ENCODE measurements around the gene PRKN.

PRKN gene

GRCh38 chr6:161415302-161415855 lies 1312.2 kb downstream of the PRKN start:
- no peak for DNase-seq

GRCh38 chr6:161414707-161415106 lies 1312.9 kb downstream of the PRKN start:
- DNase-seq: no peak

- no peak for DNase-seq
Measured at GRCh38 chr6:161414180-161414579, 1313.4 kb downstream of the PRKN start.

GRCh38 chr6:161413355-161413771 lies 1314.2 kb downstream of the PRKN start:
- no peak for DNase-seq

GRCh38 chr6:161412795-161413194 lies 1314.8 kb downstream of the PRKN start:
- no peak for DNase-seq

GRCh38 chr6:161411265-161411944 lies 1316.2 kb downstream of the PRKN start:
- DNase-seq: no peak

- DNase-seq: no peak
Measured at GRCh38 chr6:161410736-161411135, 1316.8 kb downstream of the PRKN start.

GRCh38 chr6:161410076-161410475 lies 1317.5 kb downstream of the PRKN start:
- DNase-seq: no peak

GRCh38 chr6:161409353-161409752 lies 1318.2 kb downstream of the PRKN start:
- DNase-seq: no peak

GRCh38 chr6:161408041-161408440 lies 1319.5 kb downstream of the PRKN start:
- DNase-seq: no peak

GRCh38 chr6:161407581-161407980 lies 1320.0 kb downstream of the PRKN start:
- DNase-seq: no peak

- DNase-seq: no peak
Measured at GRCh38 chr6:161407115-161407514, 1320.5 kb downstream of the PRKN start.

- DNase-seq: no peak
Measured at GRCh38 chr6:161406646-161407045, 1320.9 kb downstream of the PRKN start.

- no peak for DNase-seq
Measured at GRCh38 chr6:161405418-161405817, 1322.1 kb downstream of the PRKN start.

- DNase-seq: no peak
Measured at GRCh38 chr6:161403717-161404116, 1323.8 kb downstream of the PRKN start.

- no peak for DNase-seq
Measured at GRCh38 chr6:161401587-161402309, 1325.8 kb downstream of the PRKN start.

- DNase-seq: no peak
Measured at GRCh38 chr6:161400671-161401070, 1326.9 kb downstream of the PRKN start.

- no peak for DNase-seq
Measured at GRCh38 chr6:161396539-161396938, 1331.0 kb downstream of the PRKN start.

GRCh38 chr6:161395716-161396231 lies 1331.8 kb downstream of the PRKN start:
- DNase-seq: no peak

- no peak for DNase-seq
Measured at GRCh38 chr6:161394437-161394836, 1333.1 kb downstream of the PRKN start.

- peak; percentile 54 for DNase-seq
Measured at GRCh38 chr6:161393839-161394364, 1333.7 kb downstream of the PRKN start.

- no peak for DNase-seq
Measured at GRCh38 chr6:161393292-161393691, 1334.3 kb downstream of the PRKN start.

- no peak for DNase-seq
Measured at GRCh38 chr6:161389756-161390155, 1337.8 kb downstream of the PRKN start.

GRCh38 chr6:161383951-161384350 lies 1343.6 kb downstream of the PRKN start:
- no peak for DNase-seq

All from stimulated activated naive CD4-positive, alpha-beta T cell treated with Interleukin-2 at 50 U/mL for 16 hours (primary cell).